HG03565 (cell line): ENCODE results near the gene GPR156.
"Not testable (repeated sequence)": the region's sequence is repeated elsewhere in the genome, so short reads cannot be mapped to it uniquely, and the experiment has no call there.

Experiments
- ATAC-seq: cut with Tn5 transposase; IDR thresholded peaks from one replicate; pipeline ENCODE4 v1.9.1; 2021; ENCODE audit warnings: mild to moderate bottlenecking, moderate library complexity; ENCODE audit not compliant: unreplicated experiment

The GPR156 gene

DNA sequence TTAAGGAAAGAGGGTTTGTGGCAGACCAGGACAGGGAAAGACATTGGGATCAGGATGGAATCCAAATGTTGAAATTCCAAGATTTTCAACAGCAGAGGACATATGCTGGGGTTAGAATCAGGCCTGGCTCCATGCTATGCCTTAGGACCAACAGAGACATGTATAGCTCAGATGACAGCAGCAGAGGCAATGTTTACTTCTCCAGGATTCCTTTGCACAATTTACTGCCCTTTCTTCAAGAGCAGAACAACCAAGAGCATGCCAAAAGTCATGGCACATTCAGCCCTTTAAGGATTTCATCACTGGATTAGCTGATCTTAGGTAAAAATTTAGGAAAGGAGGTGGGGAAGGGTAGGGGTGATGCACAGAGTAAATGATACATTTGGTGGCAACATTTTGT is 121.2 kb downstream of the GPR156 start:
- ATAC-seq: no peak

DNA sequence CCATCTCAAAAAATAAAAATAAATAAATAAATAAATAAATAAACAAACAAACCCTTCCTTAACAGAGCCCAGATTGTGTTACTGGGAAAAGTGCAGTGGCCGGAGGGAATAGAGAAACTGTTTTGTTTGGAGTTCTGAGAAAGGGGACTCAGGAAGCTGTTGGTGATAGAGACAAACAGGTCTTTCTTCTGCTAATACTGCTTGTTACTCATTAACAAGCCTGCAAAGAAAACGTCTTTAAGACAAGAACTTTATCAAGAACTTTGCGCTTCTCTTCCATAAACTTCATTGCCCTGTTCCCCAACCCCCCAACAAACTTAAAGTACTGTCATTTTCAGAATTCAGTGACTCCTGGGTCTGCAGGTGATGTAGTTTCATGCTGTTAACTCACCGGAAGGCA is 122.0 kb downstream of the GPR156 start:
- no peak for ATAC-seq

DNA sequence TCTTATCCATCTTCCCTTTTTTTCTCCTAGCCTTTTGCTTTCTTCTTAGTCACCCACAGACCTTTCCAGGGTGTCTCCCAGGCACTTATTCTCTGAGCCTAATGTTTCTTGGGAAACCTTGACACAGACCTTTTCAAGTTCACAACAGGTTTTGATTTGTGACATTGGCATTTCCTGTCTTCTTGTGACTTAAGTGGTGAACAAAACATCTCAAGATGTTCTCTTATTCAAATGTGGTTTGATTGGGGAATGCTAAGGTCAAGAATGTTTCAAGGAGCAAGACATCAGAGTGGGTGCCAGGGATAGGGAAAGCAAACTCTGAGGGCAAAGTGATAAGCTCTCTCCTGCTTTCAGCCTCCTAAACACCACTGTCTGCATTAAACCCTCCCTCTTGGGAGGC is 122.6 kb downstream of the GPR156 start:
- no peak for ATAC-seq

DNA sequence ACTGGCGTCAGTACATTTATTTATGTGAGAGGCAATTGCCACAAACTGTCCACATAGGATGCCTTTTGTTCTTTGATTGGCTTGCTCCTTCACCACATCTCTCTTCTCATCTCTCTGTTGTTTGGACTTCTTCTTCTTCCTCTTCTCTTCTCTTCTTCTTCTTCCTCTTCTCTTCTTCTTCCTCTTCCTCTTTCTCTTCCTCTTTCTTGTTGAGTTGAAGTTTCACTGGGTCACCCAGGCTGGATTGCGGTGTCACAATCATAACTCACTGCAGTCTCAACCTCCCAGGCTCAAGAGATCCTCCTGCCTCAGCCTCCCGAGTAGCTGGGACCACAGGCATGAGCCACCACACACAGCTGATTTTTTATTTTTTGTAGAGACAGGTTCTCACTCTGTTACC is 123.1 kb downstream of the GPR156 start:
- no peak for ATAC-seq

- no peak for ATAC-seq
Observed at GRCh38 chr3:120160050-120160449, 125.0 kb downstream of the GPR156 start.

- ATAC-seq: no peak
Observed at GRCh38 chr3:120157681-120158080, 127.3 kb downstream of the GPR156 start.

DNA sequence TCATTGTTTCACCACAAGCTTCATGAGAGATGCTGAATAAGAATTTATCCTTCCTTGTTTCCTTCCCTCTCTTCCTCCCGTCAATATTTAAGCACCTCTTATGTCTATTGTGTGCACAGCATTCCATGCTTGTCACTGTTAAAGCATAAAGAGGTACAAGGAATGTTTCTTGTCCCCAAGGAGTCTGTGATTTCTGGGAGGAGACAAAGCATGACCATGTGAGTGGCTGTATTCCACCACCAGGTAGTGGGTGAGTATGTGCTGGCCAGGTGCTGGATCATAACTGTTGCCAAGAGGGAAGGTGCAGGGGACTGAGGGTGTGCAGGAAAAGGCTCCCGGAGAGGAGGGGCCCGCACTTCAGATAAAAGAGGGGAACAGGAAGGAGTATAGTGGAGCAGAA is 127.9 kb downstream of the GPR156 start:
- ATAC-seq: no peak

DNA sequence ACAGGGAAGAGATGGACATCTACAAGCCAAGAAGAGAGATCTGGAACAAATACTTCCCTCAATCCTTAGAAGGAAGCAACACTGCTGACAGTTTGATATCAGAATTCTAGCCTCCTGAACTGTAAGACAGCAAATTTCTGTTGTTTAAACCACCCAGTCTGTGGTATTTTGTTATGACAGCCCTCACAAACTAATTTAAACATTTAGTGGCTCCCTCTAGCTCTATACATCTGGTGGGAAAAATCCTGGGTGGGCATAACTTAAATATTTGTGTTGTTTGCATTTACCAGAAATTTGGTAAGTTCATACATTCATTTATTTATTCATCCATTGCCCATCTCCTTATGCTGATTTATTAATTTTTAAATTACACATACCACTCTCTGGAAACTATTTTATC is 128.3 kb downstream of the GPR156 start:
- no peak for ATAC-seq

- not testable (repeated sequence) for ATAC-seq
Observed at GRCh38 chr3:120155694-120156093, 129.3 kb downstream of the GPR156 start.

- no peak for ATAC-seq
Observed at GRCh38 chr3:120155108-120155507, 129.9 kb downstream of the GPR156 start.

DNA sequence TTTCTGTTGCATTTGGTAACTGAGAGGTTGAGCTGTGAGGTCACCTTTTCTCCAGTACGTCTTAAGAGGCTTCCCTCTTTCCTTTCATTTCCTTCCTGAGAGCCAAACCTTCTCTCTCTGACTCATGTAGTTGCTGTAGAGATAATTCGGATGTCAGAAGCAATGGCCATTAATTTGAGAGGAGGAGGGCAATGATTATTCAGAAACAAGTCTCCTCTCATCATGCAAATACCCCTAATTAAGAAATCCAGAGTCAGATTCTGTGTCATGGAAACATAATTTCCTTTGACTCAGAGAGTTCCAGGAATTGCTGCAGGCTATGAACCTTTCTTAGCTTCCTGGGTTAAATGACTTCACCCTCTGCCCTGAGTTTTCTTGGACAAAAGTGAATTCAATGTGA is 131.7 kb downstream of the GPR156 start:
- ATAC-seq: no peak

DNA sequence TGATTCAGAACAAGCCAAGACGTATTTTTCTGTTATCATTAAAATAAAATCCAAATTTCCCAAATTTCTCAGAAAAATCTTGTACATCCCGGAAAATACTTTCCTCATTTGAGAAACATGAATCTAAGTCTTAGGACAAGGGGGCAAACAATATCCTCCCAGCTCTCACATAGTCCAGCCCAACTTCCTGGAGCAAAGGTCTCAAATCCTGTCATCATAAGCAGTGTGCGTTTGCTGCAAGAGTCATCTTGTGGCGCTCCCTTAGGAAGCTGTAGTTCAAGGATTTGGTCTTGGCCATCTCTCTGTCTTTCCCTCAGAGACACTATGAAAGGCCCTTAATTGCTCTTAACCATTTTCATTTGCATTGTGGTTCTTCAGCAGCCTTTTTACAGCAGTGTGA is 133.2 kb downstream of the GPR156 start:
- ATAC-seq: no peak

DNA sequence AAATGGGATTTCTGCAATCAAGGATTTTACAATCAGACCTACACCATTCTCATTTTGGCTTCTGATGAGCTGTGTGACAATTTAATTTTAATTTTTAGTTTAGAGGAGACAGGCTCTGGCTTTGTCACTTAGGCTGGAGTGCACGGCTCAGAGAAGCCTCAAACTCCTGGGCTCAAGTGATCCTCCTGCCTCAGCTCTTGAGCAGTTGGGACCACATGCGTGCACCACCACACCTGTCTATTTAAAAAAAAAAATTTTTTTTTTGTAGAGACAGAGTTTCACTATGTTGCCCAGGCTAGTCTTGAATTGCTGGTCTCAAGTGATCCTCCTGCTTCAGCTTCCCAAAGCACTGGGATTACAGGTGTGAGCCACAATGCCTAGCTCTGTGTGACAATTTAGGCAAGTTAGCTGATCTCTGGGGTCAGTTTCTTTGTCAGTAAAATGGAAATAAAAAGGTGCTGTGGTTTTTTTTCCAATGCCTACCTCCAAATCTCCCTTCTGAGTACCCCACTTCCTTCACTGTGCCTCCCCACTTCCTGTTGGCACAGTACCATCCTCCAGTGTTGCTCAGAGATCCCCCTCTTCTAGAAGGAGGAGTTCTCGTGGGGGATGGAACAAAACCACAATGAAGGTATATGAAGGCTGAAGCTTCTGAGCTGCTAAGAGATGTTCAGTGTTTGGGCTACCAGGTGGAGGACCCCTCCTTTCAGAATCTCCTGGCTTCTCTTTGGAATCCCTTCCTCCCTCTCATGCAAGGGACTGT is 136.7 kb downstream of the GPR156 start:
- ATAC-seq: no peak

GRCh38 chr3:120147072-120147871 is 137.8 kb downstream of the GPR156 start:
- ATAC-seq: no peak

DNA sequence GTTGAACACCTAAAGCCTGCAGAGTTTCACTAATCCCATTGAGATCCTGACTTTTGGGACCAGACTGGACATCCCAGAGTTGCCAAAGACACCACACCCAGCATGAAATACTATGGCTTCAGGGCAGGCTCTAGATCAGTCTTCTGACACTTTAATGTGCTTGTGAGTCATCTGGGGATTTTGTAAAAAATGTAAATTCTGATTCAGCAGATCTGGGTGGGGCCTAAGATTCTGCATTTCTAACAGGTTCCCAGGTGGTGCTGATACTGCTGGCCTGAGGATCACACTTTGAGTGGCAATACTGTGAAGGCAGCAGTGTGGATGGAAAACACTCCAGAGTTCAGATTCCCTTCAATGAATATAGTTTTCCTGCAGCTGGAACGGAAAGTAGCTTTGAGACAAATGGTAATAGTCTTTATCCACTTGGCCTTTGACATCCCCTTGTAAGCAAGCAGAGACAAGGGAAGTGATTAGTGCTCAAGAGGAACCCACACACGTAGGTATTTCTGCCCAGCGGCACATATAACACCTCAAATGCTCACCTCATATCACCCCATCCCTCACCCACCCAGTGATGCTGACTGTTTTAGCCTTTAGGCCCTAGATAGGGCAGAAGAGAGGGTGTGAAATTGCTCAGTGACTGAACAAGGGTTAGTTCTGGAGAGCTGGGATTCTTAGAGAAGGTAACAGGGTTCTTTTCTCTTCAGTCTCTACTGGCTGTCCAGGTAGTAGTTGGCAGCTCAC is 139.3 kb downstream of the GPR156 start:
- ATAC-seq: no peak

DNA sequence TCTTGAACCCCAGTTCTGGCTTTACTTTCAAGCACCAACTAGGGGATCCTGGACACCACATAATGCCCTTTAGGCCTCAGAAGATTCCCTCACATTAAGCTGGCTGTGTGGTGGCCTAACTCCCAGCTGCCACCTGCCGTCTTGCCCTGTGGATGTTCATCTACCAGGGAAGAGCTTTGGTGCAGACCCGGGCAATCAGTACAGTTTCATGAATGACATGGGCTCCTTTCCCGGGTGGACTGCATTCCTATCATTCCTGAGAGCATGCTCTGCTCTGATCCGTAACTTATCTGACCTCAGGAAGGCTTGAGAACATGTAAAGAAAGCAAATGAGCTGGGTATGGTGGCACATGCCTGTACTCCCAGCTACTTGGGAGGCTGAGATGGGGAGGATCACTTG is 140.8 kb downstream of the GPR156 start:
- ATAC-seq: no peak

- no peak for ATAC-seq
Observed at GRCh38 chr3:120143676-120144075, 141.3 kb downstream of the GPR156 start.

DNA sequence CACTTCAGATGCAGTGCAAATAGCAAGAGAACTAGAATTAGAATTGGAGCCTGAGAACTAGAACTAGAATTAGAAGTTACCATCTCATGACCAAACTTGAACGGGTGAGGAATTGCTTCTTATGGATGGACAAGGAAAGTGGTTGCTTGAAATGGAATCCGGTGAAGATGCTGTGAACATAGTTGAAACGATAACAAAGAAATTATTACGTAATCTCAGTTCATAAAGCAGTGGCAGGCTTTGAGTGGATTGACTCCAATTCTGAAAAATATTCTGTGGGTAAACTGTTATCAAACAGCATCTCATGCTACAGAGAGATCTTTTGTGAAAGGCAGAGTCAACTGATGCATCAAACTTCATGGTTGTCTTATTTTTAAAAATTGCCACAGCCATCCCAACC is 142.8 kb downstream of the GPR156 start:
- ATAC-seq: no peak

DNA sequence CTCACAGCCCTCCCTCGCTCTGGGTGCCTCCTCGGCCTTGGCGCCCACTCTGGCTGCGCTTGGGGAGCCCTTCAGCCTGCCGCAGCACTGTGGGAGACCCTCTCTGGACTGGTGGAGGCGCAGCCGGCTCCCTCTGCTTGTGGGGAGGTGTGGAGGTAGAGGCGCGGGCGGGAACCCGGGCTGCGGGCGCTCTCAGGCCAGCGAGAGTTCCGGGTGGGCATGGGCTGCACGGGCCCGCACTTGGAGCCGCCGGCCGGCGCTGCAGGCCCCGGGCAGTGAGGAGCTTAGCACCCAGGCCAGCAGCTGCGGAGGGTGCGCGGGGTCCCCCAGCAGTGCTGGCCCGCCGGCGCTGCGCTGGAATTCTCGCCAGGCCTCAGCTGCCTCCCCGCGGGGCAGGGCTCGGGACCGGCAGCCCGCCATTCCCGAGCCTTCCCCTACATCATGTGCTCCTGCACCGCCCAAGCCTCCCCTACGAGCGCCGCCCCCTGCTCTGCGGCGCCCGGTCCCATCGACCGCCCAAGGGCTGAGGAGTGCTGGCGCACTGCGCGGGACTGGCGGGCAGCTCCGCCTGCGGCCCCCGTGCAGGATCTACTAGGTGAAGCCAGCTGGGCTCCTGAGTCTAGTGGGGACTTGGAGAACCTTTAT is 144.8 kb downstream of the GPR156 start:
- no peak for ATAC-seq

DNA sequence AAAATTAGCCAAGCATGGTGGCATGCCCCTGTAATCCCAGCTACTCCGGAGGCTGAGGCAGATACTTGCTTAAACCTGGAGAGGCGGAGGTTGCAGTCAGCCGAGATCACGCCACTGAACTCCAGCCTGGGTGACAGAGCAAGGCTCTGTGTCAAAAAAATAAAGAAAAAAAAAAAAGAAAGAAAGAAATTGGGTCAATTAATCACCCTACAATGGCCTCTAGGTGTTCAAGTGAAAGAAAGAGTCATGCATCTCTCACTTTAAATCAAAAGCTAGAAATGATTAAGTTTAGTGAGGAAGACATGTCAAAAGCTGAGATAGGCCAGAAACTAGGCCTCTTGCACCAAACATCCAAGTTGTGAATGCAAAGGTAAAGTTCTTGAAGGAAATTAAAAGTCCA is 145.9 kb downstream of the GPR156 start:
- ATAC-seq: no peak

DNA sequence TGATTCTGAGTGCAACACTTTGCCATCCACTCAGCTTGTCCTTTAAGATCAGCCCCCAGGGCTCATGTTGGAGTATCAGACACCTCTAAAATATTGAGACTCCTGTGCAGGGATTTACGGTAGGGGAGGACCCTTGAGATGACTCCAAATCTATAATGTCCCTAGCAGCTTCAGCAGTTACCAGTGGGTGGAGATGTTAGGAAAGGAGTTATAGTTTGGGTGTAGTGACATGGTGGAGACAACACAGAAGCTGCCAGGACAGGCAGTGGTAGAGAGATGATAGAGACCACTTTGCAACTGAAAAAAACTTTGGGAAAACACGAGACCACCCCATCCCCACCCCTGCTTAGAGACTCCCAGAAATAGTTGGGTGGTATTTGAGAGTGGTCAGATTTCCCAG is 147.5 kb downstream of the GPR156 start:
- ATAC-seq: no peak
